ENCODE measurements around the gene LIN54.
"Not testable (repeated sequence)": the region's sequence is repeated elsewhere in the genome, so short reads cannot be mapped to it uniquely, and the experiment has no call there.

DNA sequence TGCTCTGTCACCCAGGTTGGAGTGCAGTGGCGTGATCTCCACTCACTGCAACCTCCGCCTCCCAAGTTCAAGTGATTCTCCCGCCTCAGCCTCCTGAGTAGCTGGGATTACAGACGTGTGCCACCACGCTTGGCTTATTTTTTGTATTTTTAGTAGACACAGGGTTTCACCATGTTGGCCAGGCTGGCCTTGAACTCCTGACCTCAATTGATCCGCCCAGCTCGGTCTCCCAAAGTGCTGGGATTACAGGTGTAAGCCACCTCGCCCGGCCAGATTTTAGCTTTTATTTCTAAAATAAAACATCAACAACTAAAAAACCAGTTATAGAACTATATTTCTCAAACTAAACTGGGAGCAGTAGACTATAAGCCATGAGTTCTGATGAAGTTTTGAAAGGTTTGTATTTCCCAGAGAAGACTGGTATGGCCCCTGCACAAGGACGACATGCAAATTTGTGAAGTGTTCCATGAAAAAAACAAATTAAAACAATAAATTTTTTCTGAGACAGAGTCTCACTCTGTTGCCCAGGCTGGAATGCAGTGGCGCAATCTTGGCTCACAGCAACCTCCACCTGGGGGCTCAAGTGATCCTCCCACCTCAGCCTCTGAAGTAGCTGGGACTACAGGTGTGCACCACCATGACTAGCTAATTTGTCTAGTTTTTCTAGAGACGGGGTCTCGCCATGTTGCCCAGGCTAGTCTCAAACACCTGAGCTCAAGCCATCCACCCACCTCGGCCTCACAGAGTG lies 7.4 kb downstream of the LIN54 start:
- TF ChIP-seq, protein P1, sequence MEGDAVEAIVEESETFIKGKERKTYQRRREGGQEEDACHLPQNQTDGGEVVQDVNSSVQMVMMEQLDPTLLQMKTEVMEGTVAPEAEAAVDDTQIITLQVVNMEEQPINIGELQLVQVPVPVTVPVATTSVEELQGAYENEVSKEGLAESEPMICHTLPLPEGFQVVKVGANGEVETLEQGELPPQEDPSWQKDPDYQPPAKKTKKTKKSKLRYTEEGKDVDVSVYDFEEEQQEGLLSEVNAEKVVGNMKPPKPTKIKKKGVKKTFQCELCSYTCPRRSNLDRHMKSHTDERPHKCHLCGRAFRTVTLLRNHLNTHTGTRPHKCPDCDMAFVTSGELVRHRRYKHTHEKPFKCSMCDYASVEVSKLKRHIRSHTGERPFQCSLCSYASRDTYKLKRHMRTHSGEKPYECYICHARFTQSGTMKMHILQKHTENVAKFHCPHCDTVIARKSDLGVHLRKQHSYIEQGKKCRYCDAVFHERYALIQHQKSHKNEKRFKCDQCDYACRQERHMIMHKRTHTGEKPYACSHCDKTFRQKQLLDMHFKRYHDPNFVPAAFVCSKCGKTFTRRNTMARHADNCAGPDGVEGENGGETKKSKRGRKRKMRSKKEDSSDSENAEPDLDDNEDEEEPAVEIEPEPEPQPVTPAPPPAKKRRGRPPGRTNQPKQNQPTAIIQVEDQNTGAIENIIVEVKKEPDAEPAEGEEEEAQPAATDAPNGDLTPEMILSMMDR (IDR thresholded peaks at IDR 0.05) = not testable (repeated sequence)
- TF ChIP-seq POLR2A (IDR thresholded peaks at IDR 0.05) = not testable (repeated sequence)

Measured in esophagus squamous epithelium (tissue), 4 donors.